Sciatic nerve (tissue), 2 donors: ENCODE results near the gene ROR1. TPM values are rescaled to one million over a fixed set of nuclear protein-coding genes. Genes with fewer than 3 reads are reported as not detected.

ENCODE experiments used
- ATAC-seq: fragments of 200-7000 bp; cut with Tn5 transposase; one replicate; pipeline ENCODE4 v1.9.1; 2020; ENCODE audit warnings: mild to moderate bottlenecking, moderate library complexity
- DNase-seq: peaks from one replicate; pipeline ENCODE4 v3.0.0-alpha.2; 2020; ENCODE audit warnings: low spot score
- intact Hi-C: fragments of 100-400 bp; cut with DNase I; formaldehyde crosslinking; loops from one replicate; pipeline ENCODE4 v1.14.2; 2022
- total RNA-seq: library from RNA; stranded (reverse); fragmentation: NEBNext Ultra II Directional; extraction: Animal tissue kit (Norgen Biotek cat#: 25700); gene quantifications from one replicate; pipeline ENCODE4 v1.2.1, GENCODE V29; 2021
- donor health status: DM: no; HTN: no; CAD: no.
- donor health status: DM: no; HTN: no; CAD: no.

Gene ROR1
- total RNA-seq, 1 donor from 2014 or later: 16.7 TPM

DNA sequence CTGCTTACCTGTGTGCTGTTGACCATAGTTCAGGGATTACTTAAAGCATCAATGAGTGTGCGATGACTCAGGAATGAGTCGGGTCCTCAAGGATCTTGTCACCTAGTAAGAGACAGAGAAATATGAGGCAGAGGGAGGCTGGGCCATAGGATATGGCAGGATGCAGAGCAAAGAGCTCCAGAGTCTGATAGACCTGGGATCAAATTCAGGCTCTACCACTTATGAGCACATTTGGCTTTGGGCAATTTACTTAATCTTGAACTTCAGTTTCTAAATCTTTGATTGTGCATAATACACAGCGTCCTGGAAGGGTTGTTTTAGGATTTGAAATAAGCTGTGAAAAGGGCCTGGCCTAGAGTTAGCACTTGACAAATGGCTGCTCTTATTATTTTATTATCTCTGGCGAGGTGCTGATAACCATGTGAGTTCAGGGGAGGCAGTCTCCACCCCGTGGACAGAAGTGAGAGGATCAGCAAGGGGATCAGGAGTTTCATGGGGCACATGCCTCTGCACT is 94.5 kb downstream of the ROR1 start:
- intact Hi-C loops: no loop called here
- DNase-seq (no peak), ATAC-seq (peak; percentile 58)

DNA sequence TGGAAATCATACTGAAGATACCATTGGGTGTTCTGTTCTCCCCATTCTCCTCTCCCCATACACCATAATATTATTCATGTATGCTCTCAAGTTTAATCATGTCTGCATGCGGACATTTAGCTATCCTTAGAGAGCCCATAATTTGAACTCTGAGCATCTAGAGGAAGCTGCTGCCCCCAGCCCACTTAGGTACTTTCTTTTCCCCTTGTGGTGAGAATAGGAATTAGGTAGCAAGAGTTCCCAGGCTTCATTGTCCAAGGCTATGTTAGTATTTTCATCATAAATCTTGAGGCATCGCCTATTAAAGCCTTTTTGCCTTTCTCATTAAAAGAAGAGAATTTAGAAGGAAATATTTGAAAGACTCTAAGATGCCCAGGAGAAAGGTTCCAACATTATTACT is 96.3 kb downstream of the ROR1 start:
- DNase-seq (no peak), ATAC-seq (no peak)
- intact Hi-C loops: no loop called here

DNA sequence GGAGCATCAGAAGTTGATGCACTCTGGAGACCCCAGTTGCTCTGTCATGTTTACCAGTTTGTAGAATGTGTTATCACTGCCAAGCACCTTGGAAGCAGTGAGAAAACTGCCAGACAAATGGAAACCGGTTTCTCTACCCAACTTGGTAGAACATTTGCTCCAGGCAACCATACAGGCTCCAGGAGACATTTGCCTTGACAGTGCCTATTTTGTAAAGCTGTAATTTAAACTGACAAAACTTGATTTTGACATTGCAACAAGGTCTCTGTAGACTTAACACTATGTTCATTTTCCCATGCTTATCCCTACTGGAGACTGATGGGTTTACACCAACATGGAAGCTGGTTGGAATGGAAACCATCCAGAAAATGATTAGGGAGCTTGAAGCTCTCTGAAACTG is 97.6 kb downstream of the ROR1 start:
- ATAC-seq (no peak), DNase-seq (no peak)
- intact Hi-C loops: no loop called here

DNA sequence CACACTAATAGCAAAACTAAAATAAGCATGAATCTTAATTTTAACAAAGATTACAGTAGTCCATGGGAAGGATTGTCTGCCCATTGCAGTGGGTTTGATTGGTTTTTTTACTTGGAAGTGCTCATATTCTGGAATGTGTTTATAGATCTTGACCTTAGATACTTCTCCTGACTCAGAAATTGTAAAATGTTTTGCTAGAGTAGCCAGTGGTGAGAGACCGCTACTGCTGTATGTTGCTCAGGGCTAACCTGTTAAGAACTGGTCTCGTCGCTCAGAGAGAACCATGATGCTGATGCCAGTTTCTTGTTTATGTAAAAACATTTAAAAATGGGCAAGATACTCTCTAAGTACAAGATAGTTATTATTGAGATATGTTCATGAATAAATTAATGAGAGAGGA is 99.9 kb downstream of the ROR1 start:
- intact Hi-C loops: no loop called here
- no peak for DNase-seq

DNA sequence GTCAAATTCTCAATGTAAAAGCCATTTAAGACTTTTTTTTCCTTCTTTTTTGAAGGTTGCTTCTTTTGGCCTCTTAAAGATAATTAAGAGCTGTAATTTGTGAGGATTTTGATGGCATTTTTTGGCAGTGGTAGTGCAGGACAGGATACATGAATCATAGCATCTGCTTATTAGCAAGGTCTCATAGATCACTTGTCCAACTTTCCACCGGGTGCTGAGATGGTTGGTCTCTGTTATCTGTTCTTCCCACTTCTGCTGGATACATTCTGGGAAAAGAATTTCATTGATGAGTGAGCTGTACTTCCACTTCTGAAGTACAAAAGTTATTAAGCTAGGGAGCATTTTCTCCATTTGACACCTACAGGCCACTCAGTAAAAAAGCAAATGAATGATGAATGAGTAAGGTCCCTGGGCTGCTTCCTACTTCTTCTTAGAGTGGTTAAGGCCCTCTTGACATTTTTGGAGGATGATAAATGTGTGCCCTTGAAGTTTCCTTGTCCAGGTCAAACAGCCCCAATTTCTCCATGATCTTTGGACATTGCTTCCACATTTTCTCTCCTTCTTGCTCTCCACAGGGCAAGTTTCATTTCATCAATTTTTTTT is 100.6 kb downstream of the ROR1 start:
- no peak for DNase-seq
- no peak for ATAC-seq
- intact Hi-C loops: no loop called here

More for the DNA sequence above, 99.9 kb downstream of the ROR1 start:
- ATAC-seq: peak; percentile 35

DNA sequence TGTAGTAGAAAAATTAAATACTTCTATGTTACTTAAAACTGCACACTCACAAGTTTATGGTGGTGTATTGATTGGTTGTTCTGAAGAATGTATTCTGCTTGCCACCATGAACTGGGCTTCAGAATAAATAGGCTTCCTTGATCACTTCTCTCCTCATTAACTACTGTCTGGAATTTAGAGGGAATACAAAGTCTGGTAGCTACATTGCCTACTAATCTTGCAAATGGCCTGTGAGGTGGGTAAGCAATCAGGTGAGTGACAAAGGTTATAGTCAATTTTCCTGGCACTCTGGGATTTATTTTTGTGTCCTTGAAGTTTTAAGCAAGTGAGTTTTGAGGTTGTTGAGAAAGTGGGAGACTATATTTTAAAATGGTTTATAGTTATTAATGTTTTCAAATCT is 101.8 kb downstream of the ROR1 start:
- DNase-seq (no peak), ATAC-seq (no peak)
- intact Hi-C loops: no loop called here

DNA sequence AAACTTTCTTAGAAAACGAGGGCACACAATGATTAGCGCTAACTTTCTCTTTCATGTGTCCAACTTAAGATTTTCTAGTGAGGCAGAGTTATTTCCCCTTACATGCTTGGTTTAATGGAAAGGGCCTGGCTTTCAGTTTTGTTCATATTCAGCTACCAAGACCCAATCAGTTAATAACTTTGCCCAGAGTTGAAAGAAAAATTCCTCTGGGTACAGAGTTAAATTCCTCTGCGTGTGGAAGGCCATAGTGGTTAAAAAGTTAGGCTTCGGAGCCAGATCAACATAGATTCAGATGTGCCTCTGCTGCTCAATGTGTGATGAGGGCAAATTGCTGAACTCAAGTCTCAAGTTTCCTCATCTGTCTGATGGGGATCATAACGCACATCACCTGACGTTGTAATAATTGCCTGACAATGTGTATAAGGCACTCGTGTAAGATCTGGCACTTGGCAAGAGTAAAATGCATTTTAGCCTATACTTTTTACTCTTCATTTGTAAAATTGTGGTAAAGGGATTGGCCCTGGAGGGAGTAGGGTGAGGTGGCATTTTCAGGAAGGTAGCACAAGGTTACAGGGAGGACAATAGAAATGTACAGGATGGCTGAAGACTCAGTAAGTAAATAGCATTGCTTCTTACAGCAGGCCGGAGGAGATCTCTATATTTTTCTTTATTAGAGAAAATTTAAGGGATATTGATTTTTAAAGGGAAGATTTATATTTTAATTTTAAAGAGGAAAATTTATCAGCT is 103.4 kb downstream of the ROR1 start:
- intact Hi-C loops: no loop called here
- DNase-seq (no peak), ATAC-seq (no peak)

DNA sequence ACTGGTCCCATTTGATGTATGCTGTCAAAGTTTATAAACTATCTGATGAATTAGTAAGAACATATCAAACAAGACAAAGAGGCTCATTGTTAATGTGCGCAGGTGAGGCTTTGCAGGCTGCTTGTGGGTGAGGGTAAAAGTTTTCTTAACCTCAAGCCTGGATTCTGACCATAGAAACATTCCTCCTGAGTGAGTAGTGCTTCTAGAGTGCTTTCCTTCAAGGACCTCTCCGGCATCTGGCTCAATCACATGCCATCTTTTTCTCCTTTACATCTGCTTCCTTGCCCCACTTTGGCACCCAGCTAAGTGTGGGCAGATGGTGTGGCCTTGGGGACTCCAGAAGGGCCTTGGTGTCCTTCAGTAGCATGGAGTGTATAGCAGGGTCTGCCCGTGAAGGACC is 104.0 kb downstream of the ROR1 start:
- no peak for ATAC-seq
- no peak for DNase-seq
- intact Hi-C loops: no loop called here

DNA sequence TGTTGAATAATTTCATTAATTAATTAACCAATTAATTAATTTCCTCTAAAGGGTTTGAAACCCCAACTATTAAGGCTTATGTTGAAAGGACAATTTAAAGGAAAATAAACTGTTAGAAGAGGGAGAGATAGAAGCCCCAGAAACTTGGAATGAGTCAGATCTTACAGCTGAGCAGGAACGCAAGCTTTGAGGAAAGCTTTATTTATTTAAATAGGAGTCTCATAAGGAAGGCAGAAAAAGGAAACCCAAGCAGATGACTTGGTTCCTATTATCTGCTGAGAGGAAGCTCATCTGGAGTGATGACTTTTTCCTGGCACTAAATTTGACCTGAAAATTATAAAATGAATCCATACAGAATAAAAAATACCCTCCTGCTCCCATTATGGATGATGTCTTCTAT is 105.1 kb downstream of the ROR1 start:
- no peak for DNase-seq
- intact Hi-C loops: no loop called here
- ATAC-seq: no peak

DNA sequence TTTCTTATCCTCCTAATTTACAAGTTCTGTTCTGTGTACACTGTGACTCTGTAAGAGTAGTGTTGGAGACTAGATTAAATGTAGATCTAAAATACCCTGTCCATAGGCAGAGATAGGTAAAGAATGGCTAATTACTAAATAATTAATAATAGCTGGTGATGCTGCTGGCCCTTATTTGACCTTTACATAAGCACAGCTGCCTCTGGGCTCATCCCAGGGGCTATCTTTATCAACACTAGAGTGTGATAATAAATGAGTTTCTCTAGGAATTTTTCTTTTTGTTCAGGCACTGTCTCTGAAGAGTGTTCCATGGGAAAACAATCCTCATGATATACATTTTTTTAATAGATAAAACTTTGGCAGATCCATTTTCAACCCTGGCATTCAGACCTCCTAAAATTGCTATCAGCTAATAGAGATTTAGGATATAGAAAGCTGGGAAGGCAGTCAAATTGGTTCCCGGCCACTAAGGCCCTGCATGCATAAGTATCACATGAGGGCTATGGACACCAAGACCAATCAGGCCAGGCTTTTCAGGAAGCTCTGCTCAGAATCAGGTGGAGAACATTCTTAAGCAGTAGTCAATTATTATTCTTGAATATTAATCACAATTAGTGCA is 107.2 kb downstream of the ROR1 start:
- no peak for DNase-seq
- intact Hi-C loops: no loop called here
- no peak for ATAC-seq

DNA sequence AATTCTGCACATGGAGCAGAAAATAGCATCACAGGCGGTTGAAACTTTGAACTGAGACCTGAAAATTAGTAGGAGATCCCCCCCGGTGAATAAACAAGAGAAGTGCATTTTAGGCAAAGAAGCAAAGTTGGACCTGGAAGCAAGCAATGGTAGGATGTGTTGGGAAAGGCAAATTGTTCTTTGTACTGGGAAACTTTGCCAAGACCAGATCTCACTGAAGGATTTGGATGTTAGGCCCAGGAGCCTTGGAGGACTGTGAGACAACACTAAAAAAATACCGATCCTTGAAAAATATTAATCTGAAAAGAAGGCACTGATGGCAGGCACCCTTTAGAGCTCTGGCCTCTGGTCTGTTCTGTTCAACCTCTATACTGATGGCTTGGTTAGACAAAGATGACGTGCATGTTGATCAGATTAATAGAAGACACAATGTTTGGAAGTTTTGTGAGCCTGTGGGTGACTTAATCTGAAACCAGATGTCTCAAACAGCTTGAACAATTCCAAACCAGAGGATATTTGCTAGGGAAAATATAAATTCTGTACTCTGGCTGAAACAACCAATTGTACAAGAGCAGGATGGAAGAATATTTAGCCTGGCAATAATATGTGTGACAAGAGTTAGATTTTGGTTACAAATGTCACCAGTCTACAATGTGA is 108.4 kb downstream of the ROR1 start:
- intact Hi-C loops: no loop called here
- DNase-seq: no peak
- ATAC-seq: peak; percentile 76

DNA sequence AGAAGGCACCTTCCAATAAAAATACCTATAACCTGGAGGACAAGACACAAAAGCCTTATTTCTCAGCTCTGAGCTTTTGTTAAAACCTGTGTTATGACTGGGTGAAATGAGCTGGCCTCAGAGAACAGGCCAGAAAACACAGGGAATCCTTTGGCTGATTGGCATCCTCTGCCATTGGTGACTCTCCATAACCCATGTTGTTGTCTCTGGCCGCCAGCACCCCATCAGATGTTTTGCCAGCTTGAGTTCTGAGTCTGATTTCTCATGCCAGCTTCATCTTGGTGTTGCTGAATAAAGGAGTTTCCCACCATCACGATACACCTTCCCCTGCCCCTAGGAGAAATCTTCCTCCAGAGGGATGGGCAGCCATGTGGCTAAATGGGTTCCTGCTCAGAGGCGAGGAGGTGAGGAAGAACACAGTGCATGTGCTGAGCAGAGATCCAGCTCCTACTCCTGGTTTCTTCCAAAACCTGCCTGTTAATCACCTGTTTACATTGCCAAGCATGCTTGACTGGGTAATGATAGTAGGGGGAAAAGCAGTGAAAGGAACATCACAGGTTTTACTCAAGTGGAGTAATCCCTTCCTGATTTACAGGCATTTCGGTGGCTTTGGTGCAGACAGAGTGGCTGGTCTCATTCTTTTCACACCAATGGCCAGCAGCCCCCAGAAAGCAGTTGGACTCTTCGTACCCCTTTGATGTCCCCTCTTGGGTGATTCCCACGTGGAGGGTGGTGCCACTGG is 109.8 kb downstream of the ROR1 start:
- DNase-seq: no peak
- intact Hi-C loops: no loop called here
- no peak for ATAC-seq

DNA sequence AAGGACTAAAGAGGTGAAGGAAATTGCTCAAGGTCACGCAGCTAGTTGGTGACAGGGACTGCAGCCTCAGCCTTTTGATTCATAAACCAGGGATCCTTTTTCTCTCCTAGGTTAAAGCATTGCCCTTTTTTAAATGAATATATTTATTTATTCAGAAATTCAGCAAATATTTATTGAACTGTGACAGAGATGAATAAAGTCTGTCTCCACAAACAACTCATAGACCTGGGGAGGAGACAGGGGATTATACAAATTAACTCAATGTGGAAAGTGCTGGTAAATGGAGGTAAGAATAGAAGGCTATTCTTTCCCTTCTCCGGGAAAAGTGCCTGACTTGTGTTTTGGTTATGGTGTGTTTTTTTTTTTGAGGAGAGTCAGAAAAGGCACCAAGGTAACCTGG is 110.7 kb downstream of the ROR1 start:
- intact Hi-C loops: no loop called here
- DNase-seq (no peak), ATAC-seq (no peak)

DNA sequence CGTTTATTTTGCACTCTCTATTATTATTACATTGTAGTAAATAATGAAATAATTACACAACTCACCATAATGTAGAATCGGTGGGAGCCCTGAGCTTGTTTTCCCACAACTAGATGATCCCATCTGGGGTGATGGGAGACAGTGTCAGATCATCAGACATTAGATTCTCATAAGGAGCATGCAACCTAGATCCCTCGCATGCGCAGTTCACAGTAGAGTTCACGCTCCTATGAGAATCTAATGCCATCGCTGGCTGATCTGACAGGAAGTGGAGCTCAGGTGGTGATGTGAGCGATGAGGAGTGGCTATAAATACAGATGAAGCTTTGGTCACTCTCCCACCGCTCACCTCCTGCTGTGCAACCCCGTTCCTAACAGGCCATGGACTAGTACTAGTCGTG is 112.1 kb downstream of the ROR1 start:
- ATAC-seq: no peak
- DNase-seq: no peak
- intact Hi-C loops: no loop called here

DNA sequence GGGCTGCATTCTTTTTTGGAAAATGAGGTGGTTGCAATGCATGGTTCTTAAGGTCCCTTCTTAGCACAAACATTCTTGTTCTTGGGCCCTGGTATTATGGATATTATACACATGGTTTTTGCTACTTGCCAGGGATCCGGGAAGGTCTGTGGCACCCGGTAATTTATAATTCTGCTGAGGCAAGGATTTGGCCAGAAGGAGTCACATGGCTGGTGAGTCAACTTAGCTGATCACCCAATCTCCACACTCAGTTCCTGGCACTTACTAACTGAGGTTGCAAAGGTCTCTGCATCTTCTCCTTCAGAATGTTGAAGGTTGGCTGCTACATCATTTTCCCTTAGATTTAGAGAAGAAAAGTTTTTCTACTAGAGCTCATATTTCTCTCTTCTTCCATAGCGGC is 112.5 kb downstream of the ROR1 start:
- ATAC-seq (no peak), DNase-seq (no peak)
- intact Hi-C loops: no loop called here

DNA sequence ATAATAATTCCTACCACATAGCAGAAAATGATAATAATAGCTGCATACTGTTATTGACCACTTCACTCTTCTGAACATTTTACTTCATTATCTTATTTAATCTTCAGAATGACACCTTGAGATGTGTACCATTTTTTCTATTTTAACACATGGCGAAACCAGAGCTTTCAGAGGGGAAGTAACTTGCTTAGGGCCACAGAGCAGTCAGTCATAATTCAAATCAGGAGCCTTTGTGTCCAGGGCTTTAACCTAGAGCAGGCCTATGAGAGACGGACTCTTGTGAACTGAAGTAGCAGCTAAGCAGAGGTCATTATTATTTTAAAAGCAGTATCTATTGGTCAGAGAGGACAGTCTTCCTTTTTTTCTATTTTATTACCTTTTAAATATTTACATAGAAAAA is 114.0 kb downstream of the ROR1 start:
- intact Hi-C loops: no loop called here
- DNase-seq (no peak), ATAC-seq (no peak)

DNA sequence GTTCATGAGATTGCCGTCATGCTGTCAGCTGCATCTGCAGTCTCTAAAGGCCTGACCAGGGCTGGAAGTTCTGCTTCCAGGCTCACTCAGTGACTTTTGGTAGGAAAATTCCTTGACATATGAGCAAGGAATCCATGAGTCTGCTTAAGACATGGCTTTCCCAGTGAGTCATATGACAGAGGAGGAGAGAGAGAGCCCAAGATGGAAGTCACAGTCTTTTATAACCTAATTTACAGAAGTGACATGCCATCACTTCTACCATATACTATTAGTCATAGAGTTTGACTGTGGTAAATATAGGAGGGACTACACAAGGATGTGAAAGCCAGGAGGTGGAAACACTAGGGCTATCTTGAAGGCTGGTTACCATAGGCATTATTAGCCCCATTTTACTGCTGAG is 115.2 kb downstream of the ROR1 start:
- ATAC-seq (no peak), DNase-seq (no peak)
- intact Hi-C loops: no loop called here

DNA sequence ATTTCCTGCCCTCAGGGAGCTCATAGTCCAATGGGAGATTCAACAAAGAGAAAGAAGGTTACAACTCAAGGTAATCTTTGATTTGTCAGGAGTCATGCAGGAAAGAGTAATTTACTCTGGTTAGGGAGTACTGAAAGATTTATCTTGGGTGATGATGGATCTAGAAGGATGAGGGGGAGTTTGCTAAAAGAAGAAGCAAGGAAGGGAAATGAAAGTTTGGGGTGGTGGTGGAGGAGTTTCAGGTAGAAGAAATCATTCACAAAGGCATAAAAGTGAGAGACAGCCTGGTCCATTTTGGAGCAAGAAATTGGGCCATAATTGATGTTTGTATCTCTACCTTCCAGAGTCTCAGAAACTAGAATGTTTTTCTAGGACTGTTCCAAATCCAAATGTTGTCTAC is 116.7 kb downstream of the ROR1 start:
- ATAC-seq (no peak), DNase-seq (no peak)
- intact Hi-C loops: no loop called here

DNA sequence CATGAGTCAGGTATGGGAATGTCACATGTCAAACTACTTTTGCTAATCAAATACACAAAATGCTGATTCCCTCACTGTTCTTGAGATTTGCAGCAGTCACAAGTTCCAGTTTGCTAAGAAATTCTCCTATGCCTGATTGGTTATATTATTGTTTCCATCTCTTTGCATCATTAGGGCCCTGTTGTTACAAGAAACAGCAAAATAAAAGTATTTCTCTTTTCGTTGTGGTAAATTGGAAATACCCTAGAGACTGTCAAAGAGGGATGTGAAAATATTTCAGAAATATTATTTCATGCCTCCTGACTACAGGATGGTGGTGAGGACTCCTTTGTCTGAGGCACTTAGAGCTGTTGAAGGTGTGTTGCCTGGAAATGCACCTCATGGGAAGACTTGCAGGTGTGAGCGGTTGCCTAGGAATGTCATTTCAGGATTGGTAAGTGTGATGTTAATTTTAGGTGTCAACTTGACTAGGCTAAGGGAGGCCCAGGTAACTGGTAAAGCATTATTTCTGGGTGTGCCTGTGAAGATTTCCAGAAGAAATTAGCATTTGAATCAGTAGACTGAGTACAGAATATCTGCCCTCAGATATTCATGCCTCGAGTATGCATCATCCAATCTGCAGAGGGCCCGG is 117.4 kb downstream of the ROR1 start:
- intact Hi-C loops: no loop called here
- ATAC-seq (no peak), DNase-seq (no peak)
